Fibroblast of lung (primary cell): Measurements from ENCODE around the gene RTL10. TPM values are rescaled to one million over a fixed set of nuclear protein-coding genes. Genes with fewer than 3 reads are reported as not detected.

Experiments
- DNase-seq, 2 donors: peaks; one replicate each; pipeline versions ENCODE4 v3.0.0 to v3.0.0-alpha.2; 2010; ENCODE audit warnings: low read depth in 2 of 2
- H2AFZ ChIP-seq: 2 replicates; pipeline ENCODE4 v1.5.1; 2012; ENCODE audit warnings: low read length, control low read depth, inconsistent platforms
- H3K27ac ChIP-seq: 2 replicates; pipeline ENCODE4 v1.5.1; 2011; ENCODE audit warnings: low read length, control low read depth; ENCODE audit not compliant: insufficient read depth
- H3K27me3 ChIP-seq: 2 replicates; pipeline ENCODE4 v1.5.1; 2011; ENCODE audit warnings: mild to moderate bottlenecking, low read length; ENCODE audit not compliant: control insufficient read depth, insufficient read depth
- H3K36me3 ChIP-seq: 2 replicates; pipeline ENCODE4 v1.5.1; 2011; ENCODE audit warnings: low read length; ENCODE audit not compliant: control insufficient read depth, insufficient read depth
- H3K4me1 ChIP-seq: 2 replicates; pipeline ENCODE4 v1.5.1; 2011; ENCODE audit warnings: low read length; ENCODE audit not compliant: control insufficient read depth, insufficient read depth; ENCODE audit errors: extremely low read depth
- H3K4me2 ChIP-seq: 2 replicates; pipeline ENCODE4 v1.5.1; 2011; ENCODE audit warnings: low read length, control low read depth; ENCODE audit not compliant: insufficient read depth; ENCODE audit errors: extremely low read depth
- H3K4me3 ChIP-seq, 4 experiments: fragments of 200-600 bp in 1 of 4; sonication (generic) in 1 of 4; replicated peaks in 1 of 4; 2 replicates each; pipeline ENCODE4 v1.5.1; 2011 to 2016; ENCODE audit warnings: low read length in 4 of 4, low read depth in 3 of 4, mild to moderate bottlenecking in 3 of 4, control low read depth in 2 of 4, inconsistent platforms in 1 of 4, mixed read lengths in 1 of 4; ENCODE audit not compliant: insufficient read depth in 1 of 4; ENCODE audit errors: control extremely low read depth in 1 of 4
- H3K79me2 ChIP-seq: 2 replicates; pipeline ENCODE4 v1.5.1; 2012; ENCODE audit warnings: mild to moderate bottlenecking, low read length, inconsistent platforms; ENCODE audit not compliant: control insufficient read depth, insufficient read depth
- H3K9ac ChIP-seq: 2 replicates; pipeline ENCODE4 v1.5.1; 2011; ENCODE audit warnings: mild to moderate bottlenecking, low read length, control low read depth; ENCODE audit not compliant: insufficient read depth
- H3K9me3 ChIP-seq: 2 replicates; pipeline ENCODE4 v1.5.1; 2012; ENCODE audit warnings: low read depth, low read length; ENCODE audit not compliant: control insufficient read depth, insufficient read depth
- H4K20me1 ChIP-seq: 2 replicates; pipeline ENCODE4 v1.5.1; 2011; ENCODE audit warnings: low read length; ENCODE audit not compliant: control insufficient read depth, insufficient read depth; ENCODE audit errors: extremely low read depth
- CTCF ChIP-seq, 2 donors: IDR thresholded peaks in 1 of 2; conservative IDR thresholded peaks in 1 of 2; 1 replicate in 1 of 2; 2 replicates in 1 of 2; pipeline ENCODE4 v1.5.1; 2011 to 2012; ENCODE audit warnings: low read length in 2 of 2, control low read depth in 1 of 2, inconsistent platforms in 1 of 2, low read depth in 1 of 2, mild to moderate bottlenecking in 1 of 2
- EZH2 ChIP-seq: IDR thresholded peaks from 2 replicates; pipeline ENCODE4 v1.5.1; 2012; ENCODE audit warnings: low read length, control low read depth, mild to moderate bottlenecking; ENCODE audit errors: missing control alignments
- polyA plus RNA-seq, 2 donors: library from polyadenylated mRNA; depleted of rRNA in 1 of 2; stranded (reverse) in 1 of 2; unstranded in 1 of 2; fragments of >200 nt; gene quantifications; 2 replicates each; pipeline ENCODE4 v1.2.1, GENCODE V29; 2011 to 2012; ENCODE audit warnings: missing spikeins in 1 of 2
- total RNA-seq: library from RNA; depleted of rRNA; stranded (reverse); fragments of >200 nt; gene quantifications from 2 replicates; pipeline ENCODE4 v1.2.1, GENCODE V29; 2014

The RTL10 gene
- total and polyA plus RNA-seq, 2 donors (not counting 1 experiment from before 2014, with no cell fraction given): 6.5 to 7.3 TPM

GRCh38 chr22:19819911-19820879 is 34.5 kb downstream of the RTL10 start:
- H3K9me3 ChIP-seq: no peaks in the 10 kb centered on the region
- H3K27ac ChIP-seq: no peak overlapping the region
- H3K27me3 ChIP-seq: no peaks in the 10 kb centered on the region
- H3K79me2 ChIP-seq: no peaks in the 10 kb centered on the region
- no peaks in the 10 kb centered on the region for H4K20me1 ChIP-seq
- H3K4me2 ChIP-seq: no peak overlapping the region
- TF ChIP-seq EZH2: no peak
- no peak for TF ChIP-seq CTCF (conservative IDR thresholded peaks at IDR 0.05 in 1 of 2, IDR thresholded peaks at IDR 0.05 in 1 of 2; ENCODE audit: low read depth in 1 of 2, low read length in 2 of 2)
- H2AFZ ChIP-seq: no peak overlapping the region
- peaks cover 2% of the 10 kb centered on the region for H3K36me3 ChIP-seq
- no peak overlapping the region for H3K4me3 ChIP-seq
- H3K9ac ChIP-seq: no peak overlapping the region
- no peaks in the 10 kb centered on the region for H3K4me1 ChIP-seq
- DNase-seq: no peak

- Histone ChIP-seq H3K36me3 (peaks cover under 1% of the 10 kb centered on the region), H3K27me3 (no peaks in the 10 kb centered on the region), H3K9me3 (no peaks in the 10 kb centered on the region), H3K4me2 (no peak overlapping the region), H3K27ac (no peak overlapping the region), H3K4me3 (no peak overlapping the region), H3K9ac (no peak overlapping the region), H2AFZ (no peak overlapping the region), H3K79me2 (no peaks in the 10 kb centered on the region), H3K4me1 (no peaks in the 10 kb centered on the region), H4K20me1 (no peaks in the 10 kb centered on the region)
- no peak for TF ChIP-seq EZH2
- no peak for TF ChIP-seq CTCF (conservative IDR thresholded peaks at IDR 0.05 in 1 of 2, IDR thresholded peaks at IDR 0.05 in 1 of 2; ENCODE audit: low read depth in 1 of 2, low read length in 2 of 2)
- DNase-seq: no peak
Observed at GRCh38 chr22:19819208-19819910, 35.3 kb downstream of the RTL10 start.
